ENCODE data around the gene TDP2.

TDP2 gene, protein sequence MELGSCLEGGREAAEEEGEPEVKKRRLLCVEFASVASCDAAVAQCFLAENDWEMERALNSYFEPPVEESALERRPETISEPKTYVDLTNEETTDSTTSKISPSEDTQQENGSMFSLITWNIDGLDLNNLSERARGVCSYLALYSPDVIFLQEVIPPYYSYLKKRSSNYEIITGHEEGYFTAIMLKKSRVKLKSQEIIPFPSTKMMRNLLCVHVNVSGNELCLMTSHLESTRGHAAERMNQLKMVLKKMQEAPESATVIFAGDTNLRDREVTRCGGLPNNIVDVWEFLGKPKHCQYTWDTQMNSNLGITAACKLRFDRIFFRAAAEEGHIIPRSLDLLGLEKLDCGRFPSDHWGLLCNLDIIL

DNA sequence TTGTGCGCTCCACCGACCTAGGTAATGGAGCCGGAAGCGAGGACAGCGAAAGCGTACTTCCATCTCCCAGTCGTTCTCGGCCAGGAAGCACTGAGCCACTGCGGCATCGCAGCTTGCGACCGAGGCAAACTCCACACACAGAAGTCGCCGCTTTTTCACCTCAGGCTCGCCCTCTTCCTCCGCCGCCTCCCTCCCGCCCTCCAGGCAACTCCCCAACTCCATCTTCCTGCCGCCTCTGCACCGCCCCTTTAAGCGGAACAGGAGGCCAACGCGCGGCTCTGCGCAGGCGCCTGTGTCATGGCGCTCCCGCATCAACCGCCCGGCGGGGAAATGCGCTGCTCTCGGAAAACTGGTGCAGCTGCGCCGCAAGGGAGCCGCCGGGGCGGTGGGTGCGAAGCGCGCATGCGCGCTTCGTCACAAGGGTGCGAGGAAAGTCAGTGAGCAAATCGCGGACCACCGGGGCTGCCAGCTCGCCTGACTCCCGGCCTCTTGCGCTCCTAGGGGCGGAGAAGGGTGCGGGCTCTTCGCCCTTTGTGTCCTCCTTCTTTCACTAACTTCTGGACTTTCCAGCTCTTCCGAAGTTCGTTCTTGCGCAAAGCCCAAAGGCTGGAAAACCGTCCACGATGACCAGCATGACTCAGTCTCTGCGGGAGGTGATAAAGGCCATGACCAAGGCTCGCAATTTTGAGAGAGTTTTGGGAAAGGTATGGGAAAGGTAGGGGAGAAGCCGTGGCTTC, at the start of gene TDP2, which contains the start of gene ACOT13:
TSS of gene TDP2 (minus strand) at position 259 of the 737 bp plus-strand sequence. CDS start at position 222, 37 bp downstream.
TSS of gene ACOT13 (plus strand) at position 437 of the 737 bp plus-strand sequence. CDS start at position 624, 187 bp downstream.
- DNase-seq (ENCODE audit: low spot score): peak; percentile 95

DNA sequence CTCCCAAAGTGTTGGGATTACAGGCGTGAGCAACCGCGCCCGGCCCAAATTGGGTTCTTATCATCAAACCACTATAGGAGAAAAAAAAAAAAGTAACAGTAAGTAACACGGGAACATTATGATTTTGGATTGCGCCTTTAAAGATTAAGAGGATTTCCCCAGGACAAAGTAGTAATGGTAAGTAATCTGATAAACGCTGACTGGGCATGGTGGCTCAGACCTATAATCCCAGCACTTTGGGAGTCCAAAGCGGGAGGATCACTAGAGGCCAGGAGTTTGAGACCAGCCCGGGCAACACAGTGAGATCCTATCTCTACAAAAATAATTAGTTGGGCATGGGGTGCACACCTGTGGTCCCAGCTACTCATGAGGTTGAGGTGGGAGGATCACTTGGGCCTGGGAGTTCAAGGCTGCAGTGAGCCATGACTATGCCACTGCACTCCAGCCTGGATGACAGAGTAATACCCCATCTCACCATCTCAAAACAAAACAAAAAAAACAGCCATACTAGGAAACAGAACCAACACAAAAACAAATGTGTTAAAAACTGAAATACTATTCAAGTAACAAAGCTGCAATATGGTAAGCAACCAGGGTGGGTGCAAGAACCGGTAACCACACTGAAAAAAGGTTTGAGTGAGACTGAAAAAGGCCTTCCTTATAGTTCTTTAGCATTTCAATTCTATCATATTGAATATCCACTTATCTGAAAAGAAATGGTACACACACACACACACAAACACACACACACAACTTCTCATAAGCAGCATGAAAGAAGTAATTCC, 44.0 kb upstream of the TDP2 start:
- no peak for DNase-seq (ENCODE audit: low spot score)

DNA sequence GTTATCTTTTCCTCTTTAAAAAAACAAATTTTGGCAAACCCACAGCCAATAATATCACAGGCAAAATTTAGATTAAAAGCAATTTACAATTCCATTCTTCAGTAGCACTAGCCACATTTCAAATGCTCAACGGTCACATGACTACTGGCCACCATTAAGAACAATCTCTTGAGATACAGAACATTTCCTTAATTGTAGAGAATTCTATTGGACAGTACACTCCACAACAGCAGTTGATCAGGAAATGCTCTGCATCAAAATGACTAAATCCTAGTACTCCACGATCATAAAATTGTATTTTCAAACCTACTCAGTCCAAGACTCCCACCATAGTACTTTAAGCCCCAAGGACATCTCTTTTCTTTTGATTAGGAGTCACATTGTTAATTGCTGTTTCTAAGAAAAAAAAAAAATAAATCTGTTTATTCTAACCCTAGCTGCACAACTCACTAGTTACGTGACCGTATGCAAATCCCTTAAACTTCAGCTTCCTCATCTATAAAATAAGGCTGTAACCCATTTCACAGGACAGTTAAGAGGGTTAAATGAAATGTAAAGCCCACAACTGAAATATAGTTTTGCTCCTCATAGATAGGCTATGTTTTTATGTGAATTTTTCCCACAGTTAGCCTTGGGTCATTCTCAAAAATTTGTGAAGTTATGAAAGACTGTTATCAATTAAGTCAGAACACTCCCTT, 42.5 kb upstream of the TDP2 start:
- no peak for DNase-seq (ENCODE audit: low spot score)

DNA sequence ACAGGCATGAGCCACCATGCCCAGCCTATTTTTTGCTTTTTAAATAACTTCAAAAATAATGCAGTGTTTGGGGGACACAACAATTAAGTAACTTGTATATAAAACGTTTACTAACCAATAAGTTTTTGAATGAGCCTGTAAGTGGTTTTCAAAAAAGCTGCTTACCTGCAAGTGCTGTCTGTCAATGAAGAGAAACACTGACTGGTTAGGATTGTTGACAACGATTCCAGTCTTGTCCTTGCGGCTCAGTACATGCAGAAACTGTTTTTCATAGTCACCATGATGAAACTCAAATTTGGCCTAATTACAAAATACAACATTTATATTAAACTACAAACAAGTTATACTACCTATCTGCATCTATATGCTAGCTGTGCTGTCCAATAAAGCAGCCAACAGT, 41.9 kb upstream of the TDP2 start:
- no peak for DNase-seq (ENCODE audit: low spot score)

DNA sequence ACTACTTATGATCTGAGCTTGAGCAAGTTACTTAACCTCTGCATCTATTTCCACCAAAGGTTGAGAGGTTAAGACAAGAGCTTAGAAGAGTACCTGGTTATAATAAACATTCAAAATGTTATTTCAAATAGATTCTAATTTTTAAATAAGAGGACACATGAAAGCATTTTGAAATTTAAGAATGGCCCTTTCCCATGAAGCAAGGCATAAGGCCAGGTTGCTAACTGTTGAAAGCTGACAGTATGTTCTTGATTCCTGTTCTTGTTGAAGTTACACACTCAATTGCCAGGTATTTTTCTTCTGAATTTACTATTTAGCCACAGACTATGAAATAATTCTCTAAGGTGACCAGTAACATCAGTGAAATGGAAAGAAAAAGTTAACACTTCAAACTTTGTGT, 37.8 kb upstream of the TDP2 start:
- no peak for DNase-seq (ENCODE audit: low spot score)

DNA sequence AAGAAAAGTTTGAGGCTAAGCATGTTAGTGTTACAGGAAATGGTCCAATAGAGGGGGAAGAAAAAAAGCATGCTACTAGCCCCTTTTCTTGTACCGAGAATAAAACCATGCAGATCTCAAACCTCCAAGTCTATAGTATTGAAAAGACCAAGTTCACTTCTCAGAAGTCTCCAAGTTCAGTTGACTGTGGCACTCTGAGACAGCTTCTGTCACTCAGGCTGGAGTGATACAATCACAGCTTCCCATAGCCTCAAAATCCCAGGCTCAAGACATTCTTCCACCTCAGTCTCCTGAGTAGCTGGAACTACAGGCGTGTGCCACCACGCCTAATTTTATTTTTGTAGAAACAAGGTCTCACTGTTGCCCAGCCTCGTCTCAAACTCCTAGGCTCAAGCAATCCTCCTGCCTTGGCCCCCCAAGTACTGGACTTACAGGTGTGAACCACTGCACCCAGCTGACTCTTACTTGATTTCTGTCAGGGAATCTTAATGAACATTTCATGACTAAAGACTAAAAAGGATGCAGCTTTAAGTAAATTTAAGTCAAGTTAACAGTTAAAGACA, 36.1 kb upstream of the TDP2 start:
- DNase-seq (ENCODE audit: low spot score): no peak

DNA sequence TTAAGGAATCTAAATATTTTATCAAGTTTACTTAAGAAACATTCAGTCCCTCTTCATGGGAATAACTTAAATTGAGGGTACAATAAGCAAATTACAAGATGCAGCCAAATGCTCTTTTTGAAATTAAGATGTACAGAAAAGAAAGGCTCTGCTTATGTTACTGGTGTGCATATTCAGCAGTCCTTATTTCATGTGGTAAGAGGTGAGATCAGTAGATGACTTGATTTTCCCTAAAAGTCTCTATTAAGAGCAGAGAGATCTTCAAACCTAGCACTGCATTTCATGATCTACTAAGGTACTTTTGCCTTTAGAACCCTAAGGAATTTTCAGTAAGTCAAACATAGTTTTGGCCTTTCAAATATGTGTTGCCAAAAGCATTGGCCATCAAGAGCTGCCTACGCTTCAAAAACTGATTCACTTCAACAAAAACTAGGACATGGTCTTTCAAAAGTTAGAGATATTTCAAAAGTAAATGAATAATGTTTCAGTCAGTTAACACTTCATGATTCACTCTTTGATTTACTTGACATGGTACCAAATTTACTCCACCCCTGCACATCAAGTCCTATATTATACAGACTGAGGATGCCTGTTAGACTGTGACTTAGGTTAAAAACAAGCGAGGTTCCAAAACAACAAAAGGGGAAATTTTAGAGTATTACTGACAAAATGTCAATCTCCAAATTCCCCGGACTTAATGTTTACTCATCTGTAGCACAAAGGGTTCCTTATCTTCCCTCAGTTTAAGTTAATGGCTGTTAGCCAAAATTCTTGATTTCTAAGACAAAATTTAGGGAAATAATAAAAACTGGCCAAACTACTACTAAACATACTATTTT, 33.0 kb upstream of the TDP2 start:
- no peak for DNase-seq (ENCODE audit: low spot score)

DNA sequence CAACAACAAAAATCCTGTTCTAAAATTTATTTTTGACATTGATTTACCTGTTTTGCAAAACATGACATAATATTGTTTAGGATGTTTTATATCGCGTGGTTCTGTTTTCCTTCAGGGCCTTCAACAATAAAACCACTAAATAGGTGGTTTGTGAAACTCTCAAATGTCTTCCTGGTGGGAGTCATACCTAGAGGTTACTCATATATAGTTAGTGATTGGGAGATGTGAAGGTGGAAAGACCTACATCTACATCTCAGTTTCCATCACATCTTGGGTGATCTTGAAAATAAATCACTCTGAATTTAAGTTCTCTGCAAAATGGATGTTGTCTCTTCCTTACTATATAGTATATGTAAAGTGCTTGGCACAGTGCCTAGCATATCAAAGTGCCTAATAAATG, 29.4 kb upstream of the TDP2 start:
- DNase-seq (ENCODE audit: low spot score): no peak

DNA sequence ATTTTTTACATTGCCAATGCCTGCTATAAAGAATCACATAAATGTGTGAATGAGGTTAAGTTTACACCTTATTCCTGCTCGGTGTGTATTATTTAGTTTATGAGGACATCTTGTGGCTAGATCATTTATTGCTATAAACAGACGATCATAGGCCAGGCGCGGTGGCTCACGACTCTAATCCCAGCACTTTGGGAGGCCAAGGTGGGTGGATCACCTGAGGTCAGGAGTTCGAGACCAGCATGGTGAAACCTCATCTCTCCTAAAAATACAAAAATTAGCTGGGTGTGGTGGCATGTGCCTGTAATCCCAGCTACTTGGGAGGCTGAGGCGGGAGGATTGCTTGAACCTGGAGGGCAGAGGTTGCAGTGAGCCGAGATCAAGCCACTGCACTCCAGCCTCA, 28.9 kb upstream of the TDP2 start:
- peak; percentile 69 for DNase-seq (ENCODE audit: low spot score)

DNA sequence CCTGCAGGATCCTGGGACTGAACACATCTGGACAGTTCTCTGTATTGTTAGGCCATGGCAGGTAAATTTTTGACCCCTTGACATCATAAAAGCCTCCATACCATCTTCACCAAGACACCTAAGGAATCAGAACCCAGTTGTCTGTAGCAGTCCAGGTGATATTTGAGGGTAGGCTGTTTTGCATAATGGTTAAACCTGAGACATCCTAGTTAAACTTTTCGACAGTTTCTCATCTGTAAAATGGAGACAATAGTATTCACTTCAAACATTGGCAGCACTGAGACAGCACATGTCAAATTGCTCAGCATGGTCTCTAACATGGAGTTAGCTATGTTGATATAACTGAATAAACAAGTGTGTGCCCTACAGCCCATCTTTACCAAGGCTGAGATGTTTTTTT, 27.5 kb upstream of the TDP2 start:
- no peak for DNase-seq (ENCODE audit: low spot score)

DNA sequence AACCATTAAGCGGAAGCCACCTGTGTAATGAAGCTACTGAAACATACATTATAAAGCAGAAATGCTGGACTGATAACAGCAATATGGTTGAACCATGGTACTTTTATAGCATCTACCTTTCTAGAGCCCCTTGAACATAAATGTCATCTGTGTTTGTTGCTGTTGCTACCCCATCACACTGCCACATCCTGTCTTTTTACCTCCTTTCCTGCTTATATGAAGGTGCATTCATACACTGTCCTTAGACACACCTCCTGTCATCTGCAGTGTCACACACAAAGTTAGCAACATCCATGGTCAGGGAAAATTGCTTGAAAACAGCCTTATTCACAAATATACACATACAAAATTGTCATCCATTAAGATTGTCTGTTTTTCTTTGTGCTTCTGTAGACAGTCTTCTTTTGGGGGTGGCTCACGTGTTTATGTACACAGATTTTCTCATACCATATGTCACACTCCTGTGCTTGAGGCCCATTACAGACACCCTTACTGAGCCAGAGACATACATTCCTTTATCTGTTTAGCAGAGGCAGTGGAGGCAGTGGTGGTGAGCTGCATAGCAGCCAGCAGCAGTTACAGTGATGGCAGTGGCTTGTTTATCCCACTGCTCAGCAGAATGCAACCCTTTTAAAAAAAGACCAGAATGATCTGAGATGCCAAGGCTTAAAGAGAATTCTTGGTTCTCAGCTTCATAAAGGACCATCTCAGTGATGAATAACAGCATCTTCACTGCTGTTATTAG, 26.3 kb upstream of the TDP2 start:
- DNase-seq (ENCODE audit: low spot score): no peak

DNA sequence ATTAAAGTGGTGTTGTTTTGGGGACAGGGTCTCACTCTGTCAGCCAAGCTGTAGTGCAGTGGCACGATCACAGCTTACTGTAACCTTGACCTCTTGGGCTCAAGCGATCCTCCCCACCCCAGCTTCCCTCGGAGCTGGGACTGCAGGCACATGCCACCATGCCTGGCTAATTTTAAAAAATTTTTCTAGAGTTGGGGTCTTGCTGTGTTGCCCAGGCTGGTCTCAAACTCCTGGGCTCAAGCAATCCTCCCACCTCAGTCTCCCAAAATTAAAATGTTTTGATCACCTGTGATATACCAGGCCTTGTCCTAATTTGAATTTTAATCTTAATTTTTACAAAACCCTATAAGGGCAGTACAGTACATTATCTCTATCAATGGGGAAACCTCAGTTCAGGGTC, 25.7 kb upstream of the TDP2 start:
- DNase-seq (ENCODE audit: low spot score): no peak

DNA sequence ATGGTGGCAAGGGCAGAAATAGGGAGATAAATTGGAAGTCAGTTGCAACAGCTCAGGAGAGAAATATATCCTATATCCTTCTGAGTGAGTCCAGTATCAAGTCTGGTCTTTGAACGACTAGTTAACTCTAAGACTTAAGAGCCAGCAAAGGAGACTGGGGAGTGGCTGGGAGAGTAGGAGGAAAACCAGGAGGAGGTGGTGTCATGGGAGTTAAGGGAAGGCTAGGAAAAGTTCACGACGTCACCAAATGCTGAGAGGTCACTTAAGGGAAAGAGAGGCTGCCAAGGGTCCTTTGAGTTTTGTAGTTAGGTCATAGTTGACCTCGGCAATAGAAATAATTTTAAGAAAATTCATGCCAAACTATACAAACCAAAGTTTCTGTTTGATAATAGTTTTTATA, 25.3 kb upstream of the TDP2 start:
- DNase-seq (ENCODE audit: low spot score): no peak

DNA sequence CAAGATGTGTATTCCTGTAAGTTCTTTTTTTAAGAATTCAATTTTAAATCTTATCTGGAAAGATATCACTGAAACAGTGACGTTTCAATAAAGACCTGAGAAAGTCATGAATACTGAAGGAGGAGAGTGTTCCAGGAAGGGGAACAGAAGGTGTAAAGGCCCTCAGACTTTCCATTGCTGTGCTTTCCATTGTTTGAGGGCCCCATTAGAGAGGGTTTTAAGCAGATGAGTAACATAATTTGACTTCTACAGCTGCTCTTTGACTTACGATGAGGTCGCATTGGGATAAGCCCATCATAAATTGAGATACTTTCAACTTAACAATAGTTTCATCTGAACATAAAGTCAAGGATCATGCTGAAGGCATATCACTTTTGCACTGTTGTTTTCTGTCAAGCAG, 24.9 kb upstream of the TDP2 start:
- no peak for DNase-seq (ENCODE audit: low spot score)

DNA sequence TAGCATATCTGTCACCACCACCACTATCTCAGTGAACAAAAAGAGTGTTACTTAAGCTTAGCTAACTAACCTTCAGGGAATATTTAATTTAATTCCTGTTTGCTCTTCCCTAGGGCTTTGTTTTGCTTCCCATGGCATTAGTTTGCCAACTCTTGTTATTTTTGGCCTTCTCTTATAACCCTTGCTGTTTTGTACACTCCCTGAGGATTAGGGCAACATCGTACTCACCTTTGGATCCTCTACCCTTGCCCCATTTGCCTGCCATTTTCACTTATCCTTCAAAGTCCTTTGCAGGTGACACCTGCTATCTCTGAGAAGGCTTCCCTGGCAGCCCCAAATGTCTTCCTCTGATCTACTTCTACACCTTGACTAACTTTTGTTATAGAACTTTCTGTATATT, 23.9 kb upstream of the TDP2 start:
- no peak for DNase-seq (ENCODE audit: low spot score)

DNA sequence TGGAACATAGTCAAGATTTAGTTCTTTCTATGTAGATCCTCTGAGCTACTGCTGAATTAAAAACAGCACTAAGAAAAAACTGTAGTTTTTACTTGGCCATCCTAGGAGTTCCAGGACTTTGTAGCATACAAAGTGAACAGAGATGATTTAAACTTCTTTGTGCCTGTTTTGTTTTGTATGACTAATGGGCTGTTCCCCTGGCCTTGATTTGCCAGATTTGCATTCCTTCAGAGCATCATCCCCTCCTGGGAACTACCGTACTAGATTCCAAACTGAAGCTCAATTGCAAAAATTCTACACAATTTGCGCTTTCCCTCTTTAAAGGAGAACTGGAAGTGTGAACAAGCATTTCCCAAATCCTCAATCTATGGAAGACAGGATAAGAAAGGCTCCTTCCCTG, 23.3 kb upstream of the TDP2 start:
- no peak for DNase-seq (ENCODE audit: low spot score)

DNA sequence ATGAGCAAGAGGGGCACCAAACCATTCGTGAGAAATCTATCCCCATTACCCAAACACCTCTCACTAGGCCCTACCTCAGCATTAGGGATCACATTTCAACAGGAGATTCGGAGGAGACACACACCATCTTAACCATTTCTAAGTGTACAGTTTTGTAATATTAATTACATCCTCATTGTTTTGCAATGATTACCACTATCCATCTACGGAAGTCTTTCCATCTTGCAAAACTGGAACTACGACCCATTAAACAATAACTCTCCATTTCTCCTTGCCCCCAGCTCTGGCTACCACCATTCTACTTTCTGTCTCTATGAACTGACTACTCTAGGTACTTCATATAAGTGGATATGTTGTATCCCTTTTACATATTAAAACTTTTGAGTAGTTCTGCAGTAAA, 20.2 kb upstream of the TDP2 start:
- no peak for DNase-seq (ENCODE audit: low spot score)

DNA sequence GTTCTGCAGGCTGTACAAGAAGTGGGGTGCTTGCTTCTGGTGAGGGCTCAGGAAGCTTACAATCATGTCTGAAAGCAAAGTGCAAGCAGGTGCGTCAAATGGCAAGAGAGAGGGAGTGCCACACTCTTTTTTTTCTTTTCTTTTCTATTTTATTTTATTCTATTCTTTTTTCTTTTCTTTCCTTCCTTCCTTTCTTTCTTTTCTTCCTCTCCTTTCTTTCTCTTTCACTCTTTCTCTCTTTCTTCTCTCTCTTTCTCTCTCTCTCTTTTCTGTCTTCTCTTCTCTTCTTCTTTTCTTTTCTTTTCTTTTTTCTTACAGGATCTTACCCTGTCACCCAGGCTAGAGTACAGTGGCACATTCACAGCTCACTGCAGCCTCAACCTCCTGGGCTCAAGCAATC, 19.7 kb upstream of the TDP2 start:
- no peak for DNase-seq (ENCODE audit: low spot score)

DNA sequence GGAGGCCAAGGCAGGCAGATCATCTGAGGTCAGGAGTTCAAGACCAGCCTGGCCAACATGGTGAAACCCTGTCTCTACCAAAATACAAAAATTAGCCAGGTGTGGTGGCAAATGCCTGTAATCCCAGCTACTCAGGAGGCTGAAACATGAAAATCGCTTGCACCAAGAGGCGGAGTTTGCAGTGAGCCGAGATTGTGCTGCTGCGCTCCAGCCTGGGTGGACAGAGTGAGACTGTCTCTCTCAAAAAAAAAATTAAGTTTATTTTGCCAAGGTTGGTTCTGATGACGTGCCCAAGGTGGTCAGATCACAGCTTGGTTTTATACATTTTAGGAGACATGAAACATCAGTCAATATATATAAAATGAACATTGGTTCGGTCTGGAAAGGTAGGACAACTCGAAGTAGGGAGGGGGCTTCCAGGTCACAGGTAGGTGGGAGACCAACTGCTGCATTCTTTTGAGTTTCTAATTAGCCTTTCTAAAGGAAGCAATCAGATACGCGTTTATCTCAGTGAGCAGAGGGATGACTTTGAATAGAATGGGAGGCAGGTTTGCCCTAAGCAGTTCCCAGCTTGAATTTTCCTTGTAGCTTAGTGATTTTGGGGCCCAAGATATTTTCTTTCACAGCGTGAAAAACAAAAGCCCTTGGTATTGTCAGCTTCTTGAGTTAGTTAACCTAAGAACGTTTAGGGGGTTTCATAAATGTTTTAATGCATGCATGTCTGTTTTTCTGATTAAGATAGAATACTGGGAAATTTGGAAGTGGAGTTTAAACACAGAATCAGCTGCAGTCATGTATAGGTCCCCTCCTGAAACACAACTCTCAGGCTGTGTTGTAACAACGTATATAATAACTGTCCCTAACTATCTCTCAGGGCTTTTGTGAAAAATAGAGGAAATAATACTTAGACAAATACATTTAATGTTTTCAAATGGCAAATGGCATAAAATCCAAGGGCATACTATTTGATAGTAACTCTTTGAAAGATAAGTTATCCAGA, 16.9 kb upstream of the TDP2 start:
- DNase-seq (ENCODE audit: low spot score): no peak

Measured in hematopoietic multipotent progenitor cell treated with erythropoietin and hydrocortisone succinate and interleukin-3 and kit ligand, for 15 days (in vitro differentiated cells).